IPS-NIHi7 (cell line): ENCODE measurements around the gene SLC7A14.

Experiments
- DNase-seq: peaks from one replicate; pipeline ENCODE4 v3.0.0; 2012; ENCODE audit warnings: mixed read lengths; ENCODE audit errors: extremely low spot score

Gene SLC7A14

GRCh38 chr3:170585937-170586310 is at the start of gene SLC7A14:
Gene SLC7A14 (minus strand): TSS chr3:170586075. CDS start chr3:170526936, 59,139 bp downstream.
- DNase-seq, result peak; percentile 81

GRCh38 chr3:170635385-170635735 is 49.5 kb upstream of the SLC7A14 start:
- no peak for DNase-seq

GRCh38 chr3:170634663-170635384 is 48.9 kb upstream of the SLC7A14 start:
- DNase-seq, result no peak

GRCh38 chr3:170633573-170633972 is 47.7 kb upstream of the SLC7A14 start:
- no peak for DNase-seq

GRCh38 chr3:170632780-170633179 is 46.9 kb upstream of the SLC7A14 start:
- no peak for DNase-seq

GRCh38 chr3:170631755-170632488 is 46.0 kb upstream of the SLC7A14 start:
- no peak for DNase-seq

- DNase-seq, result no peak
Observed at GRCh38 chr3:170623524-170623923, 37.6 kb upstream of the SLC7A14 start.

GRCh38 chr3:170622369-170623159 is 36.7 kb upstream of the SLC7A14 start:
- DNase-seq, result peak; percentile 18

- no peak for DNase-seq
Observed at GRCh38 chr3:170621256-170621655, 35.4 kb upstream of the SLC7A14 start.

- no peak for DNase-seq
Observed at GRCh38 chr3:170614214-170614966, 28.5 kb upstream of the SLC7A14 start.

- no peak for DNase-seq
Observed at GRCh38 chr3:170611751-170612150, 25.9 kb upstream of the SLC7A14 start.

- DNase-seq, result no peak
Observed at GRCh38 chr3:170610321-170610884, 24.5 kb upstream of the SLC7A14 start.

- no peak for DNase-seq
Observed at GRCh38 chr3:170608475-170608874, 22.6 kb upstream of the SLC7A14 start.

GRCh38 chr3:170606675-170607074 is 20.8 kb upstream of the SLC7A14 start:
- DNase-seq, result no peak

GRCh38 chr3:170605490-170605889 is 19.6 kb upstream of the SLC7A14 start:
- no peak for DNase-seq

- peak; percentile 21 for DNase-seq
Observed at GRCh38 chr3:170603770-170604510, 18.1 kb upstream of the SLC7A14 start.

GRCh38 chr3:170602556-170602955 is 16.7 kb upstream of the SLC7A14 start:
- DNase-seq, result no peak

GRCh38 chr3:170600005-170600624 is 14.2 kb upstream of the SLC7A14 start:
- no peak for DNase-seq

GRCh38 chr3:170599091-170599490 is 13.2 kb upstream of the SLC7A14 start:
- DNase-seq, result no peak

GRCh38 chr3:170598091-170598502 is 12.2 kb upstream of the SLC7A14 start:
- no peak for DNase-seq
